GM12878 (cell line): ENCODE results near the gene CBLIF. TPM values are rescaled to one million over a fixed set of nuclear protein-coding genes. Genes with fewer than 3 reads are reported as not detected.

Experiments
- ATAC-seq: fragments of 200-7000 bp; cut with Tn5 transposase; 3 replicates; pipeline ENCODE4 v1.9.1; 2020; ENCODE audit warnings: mild to moderate bottlenecking, moderate library complexity
- BruUV-seq: library from RNA; stranded (reverse); fragments of 400-500 nt; replicated peaks from 2 replicates; lab custom pipeline; 2021; lab: Mats Ljungman, UMichigan
- CTCF ChIA-PET: fragments of 300-600 bp; sonication (Branson Sonifier 250); formaldehyde crosslinking; extraction: SDS; loops from one replicate; lab custom pipeline; 2021; ENCODE audit warnings: inconsistent platforms; lab: Yijun Ruan, JAX
- POLR2A ChIA-PET: fragments of 350-600 bp; formaldehyde crosslinking; extraction: SDS; loops from one replicate; lab custom pipeline; 2021; ENCODE audit warnings: inconsistent platforms; lab: Charles Lee
- RAD21 ChIA-PET: fragments of 300-600 bp; sonication (Branson Sonifier 250); formaldehyde crosslinking; loops from one replicate; lab custom pipeline; 2023; ENCODE audit warnings: antibody characterized with exemption; ENCODE audit not compliant: unreplicated experiment; lab: Charles Lee
- SMC1A ChIA-PET: fragments of 300-600 bp; sonication (Branson Sonifier 250); formaldehyde crosslinking; loops from one replicate; lab custom pipeline; 2023; ENCODE audit not compliant: unreplicated experiment, uncharacterized antibody; lab: Charles Lee
- DNase-seq: peaks from one replicate; pipeline ENCODE4 v3.0.0-alpha.2; 2011; ENCODE audit warnings: low read depth, low spot score
- FAIRE-seq: peaks from 3 replicates; lab custom pipeline; 2011; peaks lifted over from hg19 to GRCh38; lab: Jason Lieb, UNC
- H2AFZ ChIP-seq: 2 replicates; pipeline ENCODE4 v1.6.0; 2011; ENCODE audit warnings: low read depth, low read length, control low read depth; ENCODE audit not compliant: control insufficient read depth
- H3K27ac ChIP-seq: 2 replicates; pipeline ENCODE4 v1.5.1; 2011; ENCODE audit warnings: control low read depth; ENCODE audit not compliant: control insufficient read depth, insufficient read depth
- H3K27me3 ChIP-seq, 2 experiments: replicated peaks in 1 of 2; 2 replicates each; pipeline versions ENCODE4 v1.6.0 to v1.6.1; 2011; ENCODE audit warnings: low read length in 1 of 2; ENCODE audit not compliant: control insufficient read depth in 2 of 2, insufficient read depth in 2 of 2
- H3K36me3 ChIP-seq, 2 experiments: 2 replicates each; pipeline ENCODE4 v1.5.1; 2011; ENCODE audit warnings: low read length in 1 of 2; ENCODE audit not compliant: control insufficient read depth in 2 of 2, insufficient read depth in 2 of 2
- H3K4me1 ChIP-seq: 2 replicates; pipeline ENCODE4 v1.6.1; 2011; ENCODE audit warnings: mild to moderate bottlenecking, low read length, moderate library complexity, mixed read lengths; ENCODE audit not compliant: control insufficient read depth, insufficient read depth
- H3K4me2 ChIP-seq: 2 replicates; pipeline ENCODE4 v1.6.0; 2011; ENCODE audit warnings: control low read depth; ENCODE audit not compliant: control insufficient read depth, insufficient read depth
- H3K4me3 ChIP-seq: fragments of 200-600 bp; sonication (generic); 2 replicates; pipeline ENCODE4 v1.5.1; 2016
- H3K79me2 ChIP-seq: 2 replicates; pipeline ENCODE4 v1.6.0; 2011; ENCODE audit warnings: low read length; ENCODE audit not compliant: control insufficient read depth, insufficient read depth
- H3K9ac ChIP-seq: 2 replicates; pipeline ENCODE4 v1.8.0; 2011; ENCODE audit warnings: low read length, control low read depth, mixed read lengths; ENCODE audit not compliant: control insufficient read depth, insufficient read depth
- H3K9me3 ChIP-seq: replicated peaks from 3 replicates; pipeline ENCODE4 v1.5.1; 2011; ENCODE audit warnings: mild to moderate bottlenecking, low read length; ENCODE audit not compliant: control insufficient read depth, insufficient read depth
- H4K20me1 ChIP-seq: 2 replicates; pipeline ENCODE4 v1.6.0; 2011; ENCODE audit not compliant: control insufficient read depth, insufficient read depth
- BMI1 ChIP-seq: fragments of 450-650 bp; IDR thresholded peaks from 2 replicates; pipeline ENCODE4 v1.6.1; 2016; ENCODE audit warnings: mild to moderate bottlenecking, moderate library complexity, borderline replicate concordance
- CREM ChIP-seq: IDR thresholded peaks from 2 replicates; pipeline ENCODE4 v1.6.1; 2014; ENCODE audit warnings: antibody characterized with exemption, low read depth
- ESRRA ChIP-seq: IDR thresholded peaks from 2 replicates; pipeline ENCODE4 v1.6.1; 2012; ENCODE audit warnings: mild to moderate bottlenecking, low read length, improper control_type of control experiment
- GABPA ChIP-seq: IDR thresholded peaks from 2 replicates; pipeline ENCODE4 v1.6.1; 2014; ENCODE audit warnings: antibody characterized with exemption, low read depth, mild to moderate bottlenecking, inconsistent platforms
- HDAC6 ChIP-seq: fragments of 200-600 bp; sonication (generic); IDR thresholded peaks from one replicate; pipeline ENCODE4 v1.8.0; 2017; ENCODE audit warnings: antibody characterized with exemption; ENCODE audit not compliant: unreplicated experiment
- NR2C1 ChIP-seq: fragments of 450-650 bp; IDR thresholded peaks from 2 replicates; pipeline ENCODE4 v1.6.1; 2017; ENCODE audit warnings: antibody characterized with exemption, mild to moderate bottlenecking, moderate library complexity
- REST ChIP-seq: IDR thresholded peaks from 2 replicates; pipeline ENCODE4 v1.6.1; 2012; ENCODE audit warnings: mild to moderate bottlenecking, low read depth, low read length
- RUNX3 ChIP-seq: IDR thresholded peaks from 2 replicates; pipeline ENCODE4 v1.6.1; 2012; ENCODE audit warnings: low read length, inconsistent platforms
- TBL1XR1 ChIP-seq: IDR thresholded peaks from 2 replicates; pipeline ENCODE4 v1.6.1; 2012; ENCODE audit warnings: low read depth, low read length, improper control_type of control experiment
- ZNF622 ChIP-seq: fragments of 450-650 bp; IDR thresholded peaks from 2 replicates; pipeline ENCODE4 v1.6.1; 2017; ENCODE audit warnings: mild to moderate bottlenecking, inconsistent platforms
- ZSCAN29 ChIP-seq: fragments of 450-650 bp; IDR thresholded peaks from 2 replicates; pipeline ENCODE4 v1.6.1; 2017; ENCODE audit warnings: mild to moderate bottlenecking, moderate library complexity
- WGBS: methylation state at CpG from one replicate; pipeline ENCODE4 v1.1.6; 2016; ENCODE audit warnings: low lambda C conversion rate; ENCODE audit not compliant: insufficient replicate concordance, insufficient coverage; ENCODE audit errors: missing lambda C conversion rate; 5-methylcytosine and 5-hydroxymethylcytosine counted together
- in situ Hi-C: fragments of 300-500 bp; cut with MboI; formaldehyde crosslinking; loops from 9 replicates; pipeline ENCODE4 v1.14.3; 2018; ENCODE audit warnings: mixed read lengths
- intact Hi-C: fragments of 100-400 bp; cut with micrococcal nuclease; formaldehyde crosslinking; loops from one replicate; pipeline ENCODE4 v1.14.2; 2022; ENCODE audit not compliant: unreplicated experiment
- polyA plus RNA-seq, 11 experiments: library from polyadenylated mRNA; depleted of rRNA in 4 of 11; unstranded in 6 of 11; stranded (reverse) in 5 of 11; fragments of >200 nt; fragmentation: Nextera tagmentation in 4 of 11; fragmentation: Illumina TruSeq in 1 of 11; extraction: Ambion mirVana in 4 of 11; extraction: Trizol in 1 of 11; gene quantifications; 1 replicate in 1 of 11; 2 replicates in 10 of 11; pipeline versions ENCODE4 v1.2.1 to v1.2.3, GENCODE V29; 2011 to 2016; ENCODE audit warnings: inconsistent platforms in 2 of 11, missing spikeins in 2 of 11, low read depth in 1 of 11
- total RNA-seq, 4 experiments: library from RNA; depleted of rRNA in 3 of 4; stranded (reverse); fragments of >200 nt in 3 of 4; fragmentation: Illumina TruSeq in 1 of 4; extraction: Trizol in 1 of 4; gene quantifications; 2 replicates each; pipeline versions ENCODE4 v1.2.1 to v1.2.3, GENCODE V29; 2013 to 2021

The CBLIF gene
- total and polyA plus RNA-seq, 10 of the 15 experiments (the other 5 are each of a cell fraction or from before 2014, with no cell fraction given), result not detected

DNA sequence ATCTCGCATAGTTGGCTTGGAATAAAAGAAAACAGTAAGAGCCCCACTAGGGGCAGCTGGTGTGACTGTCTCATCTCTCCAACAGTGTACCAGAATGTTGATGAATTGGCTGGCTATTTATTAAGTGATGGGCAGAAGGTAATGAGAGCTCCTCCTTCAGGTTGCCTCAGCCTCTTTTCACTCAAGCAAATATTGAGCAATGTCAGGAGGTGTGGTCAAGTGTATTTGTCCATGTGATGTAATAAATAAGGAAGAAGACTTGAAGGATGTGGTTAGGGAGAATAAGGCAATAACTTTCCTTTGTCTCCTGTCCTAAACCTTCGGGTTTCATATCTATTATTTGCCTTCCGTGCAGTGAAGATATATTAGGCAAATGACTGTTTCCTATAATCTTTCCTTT, 21.1 kb upstream of the CBLIF start, which contains the start of gene TCN1:
TCN1 (minus strand) TSS at position 91 of the 400 bp plus-strand sequence; CDS start at position 74, 17 bp downstream.
- H3K79me2 ChIP-seq, result no peaks in the 10 kb centered on the region
- SMC1A ChIA-PET, result interaction anchor here (0.5 kb wide), 1 partner anchor 20 kb away, joined by 4 read pairs; no protein-coding TSS in a partner anchor
- CTCF ChIA-PET, result no interaction called here
- 2% methylated on average over 3 of the region's 3 CpGs for WGBS
- intact Hi-C loops (no loop called here), in situ Hi-C loops (no loop called here)
- DNase-seq, result no peak
- POLR2A ChIA-PET, result no interaction called here
- no peaks in the 10 kb centered on the region for H3K9me3 ChIP-seq
- BruUV-seq, result no TSS peak
- H3K27ac ChIP-seq, result no peak within 1 kb of the TSS
- no peak for ATAC-seq
- FAIRE-seq, result no peak
- 0 out of 4 replicates have a peak, but pooled peaks cover 0 to 2% of the 10 kb centered on the region in 2 experiments for H3K27me3 ChIP-seq
- H3K4me1 ChIP-seq, result no peaks in the 10 kb centered on the region
- TF ChIP-seq ZSCAN29 (no peak), ZNF622 (no peak), TBL1XR1 (no peak), ESRRA (no peak), GABPA (no peak), REST (no peak), NR2C1 (no peak), HDAC6 (no peak), RUNX3 (no peak), CREM (no peak), BMI1 (no peak)
- no peak within 1 kb of the TSS for H3K4me2 ChIP-seq
- RAD21 ChIA-PET, result no interaction called here
- no peak within 1 kb of the TSS for H3K4me3 ChIP-seq
- H3K9ac ChIP-seq, result no peak within 1 kb of the TSS
- H2AFZ ChIP-seq, result no peak within 1 kb of the TSS
- no peaks in the 10 kb centered on the region for H3K36me3 ChIP-seq
- no peaks in the 10 kb centered on the region for H4K20me1 ChIP-seq
